ENCODE data around the gene ALDH1A1.

DNA sequence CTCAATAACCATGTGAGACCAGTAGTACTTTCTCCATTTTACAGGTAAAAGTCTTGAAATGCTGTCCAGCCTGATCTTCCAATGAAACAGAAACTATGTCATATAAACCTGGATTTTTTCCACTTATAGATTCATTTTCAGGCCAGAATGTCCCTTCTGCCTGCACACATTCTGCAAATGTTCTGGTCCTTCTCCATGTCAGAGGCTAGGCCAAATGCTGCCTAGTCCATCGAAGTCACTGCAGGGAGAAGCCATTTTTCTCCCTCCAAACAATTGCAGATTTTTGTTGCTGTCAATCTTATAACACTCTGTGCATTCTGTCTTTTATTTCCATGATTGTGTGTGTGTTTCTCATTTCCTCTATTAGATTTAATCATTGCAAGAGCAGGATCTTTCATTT, 59.4 kb downstream of the ALDH1A1 start:
- TF ChIP-seq, protein P1, sequence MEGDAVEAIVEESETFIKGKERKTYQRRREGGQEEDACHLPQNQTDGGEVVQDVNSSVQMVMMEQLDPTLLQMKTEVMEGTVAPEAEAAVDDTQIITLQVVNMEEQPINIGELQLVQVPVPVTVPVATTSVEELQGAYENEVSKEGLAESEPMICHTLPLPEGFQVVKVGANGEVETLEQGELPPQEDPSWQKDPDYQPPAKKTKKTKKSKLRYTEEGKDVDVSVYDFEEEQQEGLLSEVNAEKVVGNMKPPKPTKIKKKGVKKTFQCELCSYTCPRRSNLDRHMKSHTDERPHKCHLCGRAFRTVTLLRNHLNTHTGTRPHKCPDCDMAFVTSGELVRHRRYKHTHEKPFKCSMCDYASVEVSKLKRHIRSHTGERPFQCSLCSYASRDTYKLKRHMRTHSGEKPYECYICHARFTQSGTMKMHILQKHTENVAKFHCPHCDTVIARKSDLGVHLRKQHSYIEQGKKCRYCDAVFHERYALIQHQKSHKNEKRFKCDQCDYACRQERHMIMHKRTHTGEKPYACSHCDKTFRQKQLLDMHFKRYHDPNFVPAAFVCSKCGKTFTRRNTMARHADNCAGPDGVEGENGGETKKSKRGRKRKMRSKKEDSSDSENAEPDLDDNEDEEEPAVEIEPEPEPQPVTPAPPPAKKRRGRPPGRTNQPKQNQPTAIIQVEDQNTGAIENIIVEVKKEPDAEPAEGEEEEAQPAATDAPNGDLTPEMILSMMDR (conservative IDR thresholded peaks at IDR 0.05), result no peak
- TF ChIP-seq ZFX (IDR thresholded peaks at IDR 0.05), result no peak

All from C4-2B (cell line).